Left forelimb (tissue), 1 donor: ENCODE measurements around the gene CCSER1.

ENCODE experiments used
- DNase-seq: peaks from one replicate; pipeline ENCODE4 v3.0.0-alpha.2; 2018; ENCODE audit warnings: low spot score

CCSER1 gene

GRCh38 chr4:90128961-90129495, 1.8 kb downstream of the CCSER1 start:
- DNase-seq: no peak

- no peak for DNase-seq
Measured at GRCh38 chr4:90130076-90130475, 2.9 kb downstream of the CCSER1 start.

DNA sequence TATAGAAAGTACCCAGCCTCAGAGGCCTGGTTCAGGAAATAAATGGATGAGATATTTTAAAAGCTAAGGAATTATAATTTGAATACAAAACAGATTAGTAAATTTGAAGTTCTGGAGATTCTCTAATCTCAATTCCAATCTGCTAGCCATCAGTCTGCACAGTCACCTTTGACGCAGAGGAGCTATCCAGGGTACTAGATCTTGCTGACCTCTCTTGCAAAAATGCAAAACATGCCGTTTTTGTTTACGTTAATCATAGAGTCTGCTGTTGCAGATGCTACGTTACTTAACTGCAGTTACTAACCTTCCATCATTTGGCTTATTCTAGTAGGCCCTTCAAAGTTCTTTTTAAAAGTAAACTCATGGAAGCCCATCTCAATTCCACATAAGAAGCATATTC, 10.4 kb downstream of the CCSER1 start:
- no peak for DNase-seq

- no peak for DNase-seq
Measured at GRCh38 chr4:90142081-90142480, 14.9 kb downstream of the CCSER1 start.

- DNase-seq: no peak
Measured at GRCh38 chr4:90145319-90145718, 18.1 kb downstream of the CCSER1 start.

DNA sequence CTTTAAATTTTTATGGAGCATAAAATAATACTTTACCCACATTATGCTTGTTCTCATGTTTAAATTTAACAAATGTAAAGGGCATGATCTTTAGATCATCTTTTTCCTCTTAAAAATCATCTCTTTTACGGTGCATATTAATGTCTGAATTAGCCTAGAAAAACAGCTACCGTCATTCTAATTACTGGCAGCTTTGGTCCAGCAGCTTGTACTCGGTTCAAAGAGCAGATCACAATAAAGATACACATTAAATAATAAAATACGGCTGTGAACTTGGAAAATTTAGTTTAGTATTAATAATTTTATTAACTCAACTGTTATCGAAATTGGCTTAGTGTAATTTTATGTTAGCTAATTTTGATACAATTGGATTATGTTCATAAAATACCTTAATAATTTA, 19.1 kb downstream of the CCSER1 start:
- DNase-seq: no peak

- DNase-seq: no peak
Measured at GRCh38 chr4:90148574-90149148, 21.5 kb downstream of the CCSER1 start.

DNA sequence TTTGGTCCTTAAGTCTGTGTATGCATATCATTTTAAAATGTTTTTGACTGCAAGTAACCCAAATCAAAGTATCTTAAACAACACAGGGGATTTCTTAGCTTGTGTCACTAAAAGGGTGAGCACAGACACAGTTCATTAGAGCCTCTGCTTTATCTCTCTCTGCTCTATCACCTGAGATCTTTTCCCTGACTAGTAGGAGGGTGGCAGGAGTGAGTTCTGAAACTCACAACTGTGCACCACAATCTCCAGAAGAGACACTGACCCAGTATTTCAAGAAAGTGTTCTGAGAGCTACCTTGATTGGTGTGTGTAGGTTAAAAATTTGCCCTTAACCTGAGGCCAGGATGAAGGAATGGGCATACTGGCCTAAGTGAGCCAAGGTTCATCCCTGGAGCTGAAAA, 24.8 kb downstream of the CCSER1 start:
- DNase-seq: no peak

DNA sequence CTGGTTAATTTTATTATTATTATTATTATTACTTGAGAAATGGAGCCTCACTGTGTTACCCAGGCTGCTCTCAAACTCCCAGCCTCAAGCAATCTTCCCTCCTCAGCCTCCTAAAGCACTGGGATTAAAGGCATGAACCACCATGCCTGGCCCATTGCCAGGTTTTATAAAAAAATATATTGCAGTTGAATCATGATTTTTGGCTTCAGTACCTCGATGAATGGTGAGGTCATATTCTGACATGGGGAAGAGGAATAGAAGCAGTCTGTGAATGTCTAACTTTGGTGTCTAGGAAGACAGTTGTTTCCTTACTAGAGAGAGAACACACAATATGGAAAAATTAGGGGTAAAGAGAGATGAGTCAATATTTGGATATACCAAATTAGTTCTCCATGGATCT, 32.0 kb downstream of the CCSER1 start:
- no peak for DNase-seq

DNA sequence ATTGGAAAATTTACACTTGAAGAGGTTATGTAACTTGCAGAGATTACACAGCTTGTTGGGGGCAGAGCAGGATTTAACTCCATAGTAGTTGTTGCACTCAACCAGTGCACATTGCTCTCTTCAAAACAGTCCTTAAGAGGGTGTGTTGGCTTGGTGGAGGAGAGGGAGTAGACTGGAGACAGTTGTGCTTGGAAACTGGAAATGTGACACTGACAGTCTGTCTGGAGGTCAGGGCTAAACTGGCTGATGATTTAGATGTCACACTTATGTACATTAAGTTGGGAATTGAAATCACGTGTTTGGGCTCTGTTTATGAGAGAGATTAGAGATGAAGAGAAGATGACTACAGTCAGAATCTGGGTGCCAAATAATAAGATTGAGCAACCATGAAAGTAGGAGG, 32.9 kb downstream of the CCSER1 start:
- DNase-seq: no peak

- DNase-seq: no peak
Measured at GRCh38 chr4:90162566-90162965, 35.4 kb downstream of the CCSER1 start.

GRCh38 chr4:90163872-90164271, 36.7 kb downstream of the CCSER1 start:
- no peak for DNase-seq

DNA sequence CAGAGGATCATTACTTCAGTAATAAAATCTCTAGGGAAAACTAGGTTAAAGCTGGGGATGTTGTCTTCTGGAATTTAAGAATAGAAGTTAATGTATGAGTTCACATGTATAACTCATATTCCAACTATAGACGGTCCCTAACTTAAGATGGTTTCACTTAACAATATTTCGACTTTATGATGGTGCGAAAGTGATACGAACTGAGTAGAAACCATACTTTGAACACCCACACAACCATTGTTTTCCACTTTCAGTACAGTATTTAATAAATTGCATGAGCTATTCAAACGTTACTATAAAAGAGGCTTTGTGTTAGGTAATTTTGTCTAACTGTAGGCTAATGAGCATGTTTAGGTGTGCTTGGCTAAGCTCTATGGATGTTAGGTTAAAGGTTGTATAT, 38.7 kb downstream of the CCSER1 start:
- DNase-seq: no peak

GRCh38 chr4:90171491-90171890, 44.3 kb downstream of the CCSER1 start:
- DNase-seq: no peak

GRCh38 chr4:90174621-90175023, 47.4 kb downstream of the CCSER1 start:
- DNase-seq: no peak

- DNase-seq: no peak
Measured at GRCh38 chr4:90181644-90182043, 54.5 kb downstream of the CCSER1 start.

GRCh38 chr4:90183254-90183653, 56.1 kb downstream of the CCSER1 start:
- no peak for DNase-seq

DNA sequence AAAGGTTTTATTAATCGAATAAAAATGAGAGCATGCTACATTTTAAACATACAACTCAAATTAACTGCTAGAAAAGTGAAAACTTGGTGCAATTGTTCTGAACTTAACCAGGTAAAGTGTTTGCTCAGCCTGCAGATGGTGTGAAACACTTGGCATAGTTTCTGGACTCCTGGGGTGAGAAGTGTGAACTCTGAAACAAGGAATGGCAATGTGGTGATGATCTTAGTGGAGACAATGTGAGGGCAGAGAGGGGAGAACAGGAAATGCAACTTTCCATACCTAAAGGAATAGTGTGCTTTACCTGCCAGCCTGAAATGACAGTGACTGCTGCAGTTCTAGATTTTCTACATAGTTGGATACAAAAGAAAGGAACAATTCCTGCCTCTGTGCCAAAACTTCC, 57.4 kb downstream of the CCSER1 start:
- DNase-seq: no peak

DNA sequence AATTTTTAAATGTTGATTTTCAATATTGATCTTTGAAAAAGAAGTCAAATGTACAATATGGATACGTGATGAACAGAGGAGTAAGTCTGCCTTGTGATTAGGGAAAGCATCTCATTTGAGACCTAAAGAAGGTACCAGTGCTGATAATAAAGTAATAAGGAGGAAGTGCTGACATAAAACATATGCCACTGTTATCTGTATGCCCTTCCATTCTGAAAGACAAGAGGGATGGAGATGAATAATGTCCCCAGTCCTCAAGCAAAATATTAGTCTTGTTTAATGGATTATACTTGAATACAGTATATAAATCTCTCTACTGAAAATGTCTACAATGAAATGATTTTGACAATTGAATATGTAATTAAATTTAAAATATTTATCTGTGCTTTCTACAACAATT, 58.2 kb downstream of the CCSER1 start:
- DNase-seq: no peak

GRCh38 chr4:90186229-90186628, 59.0 kb downstream of the CCSER1 start:
- DNase-seq: no peak

DNA sequence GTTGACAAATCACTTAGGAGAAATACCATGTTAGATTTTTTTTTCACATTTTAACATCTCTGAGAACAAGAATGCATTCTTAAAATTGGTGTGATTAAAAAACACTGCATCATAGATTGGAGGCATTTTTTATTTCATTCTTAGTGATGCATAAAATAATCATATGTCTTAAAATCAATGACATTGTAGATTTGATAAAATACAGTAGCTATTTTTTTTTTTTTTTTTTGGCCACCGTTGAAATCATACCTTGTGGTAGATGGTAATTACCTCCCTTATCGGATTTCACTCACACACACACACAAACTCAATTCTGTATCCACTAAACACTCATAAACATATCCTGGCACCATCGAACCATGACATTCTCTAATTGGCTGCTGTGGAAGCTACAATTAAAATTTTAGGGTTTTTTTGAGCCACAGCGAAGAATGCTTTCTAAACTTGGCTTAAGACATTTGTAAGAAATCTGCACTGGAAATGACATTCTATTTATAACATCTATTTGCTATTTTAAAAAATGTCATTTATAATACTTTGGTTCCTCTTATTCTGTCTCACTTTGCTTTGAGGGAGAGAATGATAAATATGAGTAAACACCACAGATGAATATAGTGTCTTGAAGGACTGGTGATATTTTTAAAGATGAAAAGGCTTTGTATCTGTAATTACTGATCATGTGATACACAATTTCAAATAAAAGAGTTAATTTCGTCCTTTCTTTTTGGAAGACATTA, 60.1 kb downstream of the CCSER1 start:
- DNase-seq: no peak

DNA sequence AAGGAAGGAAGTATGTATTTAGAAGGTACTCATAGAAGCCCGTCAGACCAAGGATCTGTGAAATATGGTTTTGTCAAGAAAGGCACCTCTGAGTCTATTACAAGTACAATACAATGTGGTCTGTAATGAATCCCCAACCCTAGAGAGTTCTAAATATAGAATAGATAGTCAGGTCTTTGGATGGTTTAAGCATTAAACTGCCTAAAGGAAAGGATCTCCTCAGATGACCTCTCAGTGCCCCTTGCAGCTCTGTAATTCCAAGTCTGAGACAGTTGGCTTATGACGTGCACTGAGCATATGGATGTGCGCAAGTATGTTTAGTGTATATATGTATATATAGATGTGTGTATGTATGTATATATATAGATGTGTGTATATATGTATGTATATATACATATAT, 62.0 kb downstream of the CCSER1 start:
- no peak for DNase-seq

GRCh38 chr4:90189946-90190345, 62.8 kb downstream of the CCSER1 start:
- DNase-seq: no peak

DNA sequence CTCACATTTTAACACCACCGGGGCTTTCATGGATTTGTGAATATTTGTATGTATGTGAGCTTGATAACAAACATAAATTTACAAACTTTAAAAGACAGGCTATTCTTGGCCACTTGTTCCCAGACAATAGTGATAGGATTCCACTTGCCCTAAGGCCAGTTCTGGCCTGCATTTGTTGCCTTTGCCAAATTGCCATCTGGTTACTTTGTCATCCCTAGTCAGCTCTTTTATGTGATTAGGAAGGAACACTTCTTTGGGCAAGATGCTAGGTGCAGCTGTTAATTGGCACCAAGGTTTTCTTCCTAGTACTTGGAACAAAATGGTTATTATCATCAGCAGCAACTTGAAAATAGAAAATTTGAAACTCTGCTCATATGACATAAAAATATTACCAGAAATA, 63.3 kb downstream of the CCSER1 start:
- DNase-seq: no peak
